ENCODE data around the gene SMIM45.
A peak's percentile ranks its signal among the peaks of the same experiment; 100 is the strongest.

SMIM45 gene

GRCh38 chr22:41998361-41999261 lies 46.7 kb downstream of the SMIM45 start, which contains the start of gene WBP2NL (continued):
- 0 out of 2 replicates have a peak, but pooled peaks have one; percentile 42 for TF ChIP-seq ZNF687 (IDR thresholded peaks at IDR 0.05)
- TF ChIP-seq JUNB (IDR thresholded peaks at IDR 0.05) = no peak
- no peak for TF ChIP-seq MEF2A (IDR thresholded peaks at IDR 0.05; ENCODE audit: insufficient read depth, low read depth, low read length)
- TF ChIP-seq DPF2 (IDR thresholded peaks at IDR 0.05) = no peak
- peak; percentile 97 for TF ChIP-seq YY1 (IDR thresholded peaks at IDR 0.05; ENCODE audit: low read depth, low read length)
- TF ChIP-seq BACH1 (IDR thresholded peaks at IDR 0.05; ENCODE audit: borderline replicate concordance) = no peak
- TF ChIP-seq CREB1 (IDR thresholded peaks at IDR 0.05; ENCODE audit: low read depth) = peak; percentile 84
- TF ChIP-seq USF2 (IDR thresholded peaks at IDR 0.05; ENCODE audit: borderline replicate concordance, low read depth, low read length) = peak; percentile 69
- TF ChIP-seq IRF4 (IDR thresholded peaks at IDR 0.05; ENCODE audit: low read depth, low read length) = no peak
- TF ChIP-seq POLR2A (IDR thresholded peaks at IDR 0.05; ENCODE audit: low read depth, low read length) = peak; percentile 96
- no peak for TF ChIP-seq ATF2 (IDR thresholded peaks at IDR 0.05; ENCODE audit: low read length)
- TF ChIP-seq ZNF622 (IDR thresholded peaks at IDR 0.05) = no peak
- no peak for TF ChIP-seq SUZ12 (IDR thresholded peaks at IDR 0.05; ENCODE audit: unreplicated experiment)
- no peak for TF ChIP-seq ZNF207 (IDR thresholded peaks at IDR 0.05; ENCODE audit: borderline replicate concordance)
- TF ChIP-seq NR2F1 (conservative IDR thresholded peaks at IDR 0.05) = 0 out of 2 replicates have a peak, but pooled peaks have one; percentile 34
- peak; percentile 52 for TF ChIP-seq RELA (IDR thresholded peaks at IDR 0.05; ENCODE audit: borderline replicate concordance, partially characterized antibody)
- TF ChIP-seq HCFC1 (IDR thresholded peaks at IDR 0.05; ENCODE audit: low read length) = peak; percentile 42; the same call in 1 of the 2 replicates
